Left lobe of liver (tissue), 2 donors: ENCODE results near the gene PELI1. TPM values are rescaled to one million over a fixed set of nuclear protein-coding genes. Genes with fewer than 3 reads are reported as not detected.

ENCODE experiments used
- ATAC-seq: fragments of 200-7000 bp; cut with Tn5 transposase; one replicate; pipeline ENCODE4 v1.9.1; 2020; ENCODE audit warnings: mild to moderate bottlenecking, moderate library complexity
- DNase-seq: peaks from one replicate; pipeline ENCODE4 v3.0.0-alpha.2; 2020; ENCODE audit warnings: low spot score
- total RNA-seq: library from RNA; stranded (reverse); gene quantifications from one replicate; pipeline ENCODE4 v1.2.1, GENCODE V29; 2021
- donor health status: DM: no; HTN: no; CAD: no; lungs with moderate emphysema.
- donor health status: DM: no; HTN: yes; CAD: no.

PELI1 gene, protein sequence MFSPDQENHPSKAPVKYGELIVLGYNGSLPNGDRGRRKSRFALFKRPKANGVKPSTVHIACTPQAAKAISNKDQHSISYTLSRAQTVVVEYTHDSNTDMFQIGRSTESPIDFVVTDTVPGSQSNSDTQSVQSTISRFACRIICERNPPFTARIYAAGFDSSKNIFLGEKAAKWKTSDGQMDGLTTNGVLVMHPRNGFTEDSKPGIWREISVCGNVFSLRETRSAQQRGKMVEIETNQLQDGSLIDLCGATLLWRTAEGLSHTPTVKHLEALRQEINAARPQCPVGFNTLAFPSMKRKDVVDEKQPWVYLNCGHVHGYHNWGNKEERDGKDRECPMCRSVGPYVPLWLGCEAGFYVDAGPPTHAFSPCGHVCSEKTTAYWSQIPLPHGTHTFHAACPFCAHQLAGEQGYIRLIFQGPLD
- 6.3 TPM for total RNA-seq

DNA sequence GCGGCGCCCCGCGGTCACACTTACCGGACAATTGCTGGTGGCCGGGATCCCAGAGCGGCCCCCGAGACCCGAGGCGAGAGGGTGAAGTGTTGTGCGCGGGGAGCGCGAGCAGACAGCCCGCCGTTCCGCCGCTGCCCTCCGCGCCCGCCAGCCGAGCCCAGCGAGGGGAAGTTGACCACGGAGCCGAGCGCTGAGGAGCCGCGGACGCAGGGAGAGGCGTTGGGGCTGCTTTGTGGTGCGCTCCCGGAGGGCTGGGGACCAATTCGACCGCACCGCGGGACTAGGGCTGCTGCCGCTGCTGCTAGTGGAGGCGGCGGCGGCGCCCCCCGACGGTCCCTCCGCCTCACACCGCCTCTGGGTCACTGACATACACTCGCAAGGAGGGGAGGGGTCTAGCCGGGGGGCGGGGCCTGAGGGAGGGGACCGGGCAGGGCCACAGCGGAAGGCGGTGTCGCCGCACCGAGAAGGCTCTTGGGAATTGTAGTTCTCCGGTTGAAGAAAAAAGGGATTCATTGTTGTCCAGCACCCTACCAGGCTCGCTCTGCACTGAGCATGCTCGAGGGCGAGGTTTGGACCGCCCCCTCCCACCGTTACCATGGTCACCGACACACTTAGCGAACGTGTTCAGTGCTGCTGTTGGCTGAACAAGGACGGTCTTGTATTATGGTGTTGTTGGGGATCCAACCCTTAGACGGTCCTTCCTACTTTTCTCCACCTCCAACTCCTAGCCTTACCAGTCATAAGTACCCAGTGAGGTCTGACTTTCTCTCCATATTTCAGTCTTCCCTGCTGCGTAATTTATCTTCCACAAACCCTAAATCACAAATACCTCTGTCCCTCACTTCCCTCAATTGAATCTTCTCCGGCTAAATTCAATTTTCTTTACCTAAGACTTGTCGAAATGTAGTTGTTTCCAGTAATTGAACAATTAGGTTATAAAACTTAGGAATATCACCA, at the start of gene PELI1:
Gene PELI1 (minus strand): TSS at position 364 of the 957 bp plus-strand sequence. CDS start 36,110 bp downstream, outside the sequence.
- DNase-seq = peak; percentile 98
- peak; percentile 98 for ATAC-seq

DNA sequence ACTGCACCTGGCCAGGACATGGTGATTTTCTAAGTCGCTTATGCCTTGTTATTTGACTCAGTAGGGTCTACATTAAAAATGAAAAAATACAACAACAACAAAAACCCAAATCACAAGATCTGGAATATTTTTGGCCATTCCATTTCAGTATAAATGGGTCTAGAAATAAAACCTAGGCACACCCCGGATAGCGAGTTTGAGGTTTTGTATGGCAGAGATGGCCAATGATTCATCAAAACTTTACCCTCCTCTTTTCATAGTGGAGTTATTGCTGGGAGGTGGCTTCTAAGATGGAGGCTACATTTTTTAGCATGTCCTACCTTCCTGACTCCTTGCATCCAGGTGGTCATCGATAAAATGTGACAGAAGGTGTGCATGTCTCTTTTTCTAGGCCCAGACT, 49.3 kb upstream of the PELI1 start:
- DNase-seq (no peak), ATAC-seq (no peak)

GRCh38 chr2:64192664-64193105, 48.5 kb upstream of the PELI1 start:
- peak; percentile 63 for DNase-seq

DNA sequence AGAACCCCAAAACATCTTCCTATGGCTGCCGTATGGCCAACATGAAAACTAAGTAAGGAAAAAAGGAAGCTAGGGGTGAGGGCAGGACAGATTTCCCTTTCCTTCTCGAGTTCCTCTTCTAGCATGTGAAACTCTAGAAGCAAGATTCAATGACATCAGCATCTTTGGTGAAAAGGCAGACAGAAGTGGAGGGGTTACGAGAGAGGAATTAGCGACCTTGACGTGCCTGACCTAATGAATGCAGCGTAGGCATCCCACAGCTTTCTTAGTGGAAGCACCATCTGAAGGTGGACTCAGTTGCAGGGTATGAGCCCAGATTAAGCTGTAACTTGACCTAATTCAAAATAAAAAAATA, 47.9 kb upstream of the PELI1 start:
- DNase-seq = no peak
- peak; percentile 25 for ATAC-seq

More at GRCh38 chr2:64192664-64193105, 48.5 kb upstream of the PELI1 start:
- ATAC-seq = peak; percentile 81

GRCh38 chr2:64189586-64189985, 45.4 kb upstream of the PELI1 start:
- no peak for ATAC-seq
- DNase-seq = no peak

DNA sequence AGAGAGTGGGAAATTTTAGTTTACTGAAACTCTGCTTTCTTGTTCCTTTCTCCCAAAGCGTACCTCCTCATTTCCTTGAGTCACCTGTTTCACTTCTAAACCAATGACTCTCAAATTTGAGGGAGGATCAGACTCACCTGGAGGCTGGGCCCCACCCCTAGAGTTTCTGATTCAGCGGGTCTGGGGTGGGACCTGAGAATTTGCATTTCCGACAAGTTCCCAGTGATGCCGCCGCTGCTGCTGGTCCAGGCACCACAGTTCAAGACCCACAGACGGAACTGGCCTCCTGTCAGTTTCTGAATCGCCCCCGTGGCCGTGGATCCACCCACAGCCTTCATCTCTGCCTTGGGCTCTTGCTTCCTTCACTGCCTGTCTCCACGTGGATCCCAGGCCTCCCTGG, 44.9 kb upstream of the PELI1 start:
- ATAC-seq = no peak
- no peak for DNase-seq

DNA sequence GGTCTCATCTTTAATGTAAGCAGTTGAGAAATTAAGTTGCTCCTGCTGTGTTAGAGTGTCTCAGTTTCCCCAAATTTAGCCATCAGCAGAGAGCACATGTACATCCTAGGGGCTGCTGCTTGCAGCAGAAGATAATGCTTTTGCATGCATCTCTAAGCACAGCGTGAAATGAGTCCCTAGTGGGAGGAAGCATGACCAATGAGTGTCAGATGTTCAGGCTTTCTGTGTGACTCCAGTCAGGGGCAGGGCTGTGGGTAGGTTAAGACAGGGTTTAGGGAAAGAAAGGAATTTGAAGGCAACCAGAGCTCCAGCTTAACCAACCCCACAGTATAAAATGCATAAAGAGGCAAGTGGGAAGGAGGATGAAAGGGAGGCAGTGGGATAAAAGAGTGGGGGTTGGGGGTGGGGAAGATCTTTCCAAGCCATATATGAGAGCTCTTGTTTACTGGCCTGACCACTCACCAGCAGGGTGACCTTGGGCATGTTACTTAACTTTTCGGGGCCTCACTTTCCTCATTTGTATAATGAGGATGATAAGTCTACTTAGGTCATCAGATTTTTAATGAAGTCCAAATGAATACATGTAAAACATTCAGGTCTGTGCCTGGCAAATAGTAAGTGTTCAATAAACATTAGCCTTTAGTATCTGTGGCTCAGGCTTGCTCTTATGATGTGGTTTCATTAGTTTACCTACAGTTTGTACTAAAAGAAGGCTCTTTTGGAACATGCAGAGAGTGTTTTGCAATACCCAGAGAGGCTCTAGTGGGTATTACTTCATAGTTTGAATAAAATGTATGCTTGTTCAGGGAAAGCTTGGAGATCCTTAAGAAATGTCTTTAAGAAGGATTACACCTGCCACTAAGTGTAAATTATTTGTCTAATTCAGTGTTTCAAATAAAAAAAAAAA, 42.7 kb upstream of the PELI1 start:
- DNase-seq = no peak
- ATAC-seq = peak; percentile 77

DNA sequence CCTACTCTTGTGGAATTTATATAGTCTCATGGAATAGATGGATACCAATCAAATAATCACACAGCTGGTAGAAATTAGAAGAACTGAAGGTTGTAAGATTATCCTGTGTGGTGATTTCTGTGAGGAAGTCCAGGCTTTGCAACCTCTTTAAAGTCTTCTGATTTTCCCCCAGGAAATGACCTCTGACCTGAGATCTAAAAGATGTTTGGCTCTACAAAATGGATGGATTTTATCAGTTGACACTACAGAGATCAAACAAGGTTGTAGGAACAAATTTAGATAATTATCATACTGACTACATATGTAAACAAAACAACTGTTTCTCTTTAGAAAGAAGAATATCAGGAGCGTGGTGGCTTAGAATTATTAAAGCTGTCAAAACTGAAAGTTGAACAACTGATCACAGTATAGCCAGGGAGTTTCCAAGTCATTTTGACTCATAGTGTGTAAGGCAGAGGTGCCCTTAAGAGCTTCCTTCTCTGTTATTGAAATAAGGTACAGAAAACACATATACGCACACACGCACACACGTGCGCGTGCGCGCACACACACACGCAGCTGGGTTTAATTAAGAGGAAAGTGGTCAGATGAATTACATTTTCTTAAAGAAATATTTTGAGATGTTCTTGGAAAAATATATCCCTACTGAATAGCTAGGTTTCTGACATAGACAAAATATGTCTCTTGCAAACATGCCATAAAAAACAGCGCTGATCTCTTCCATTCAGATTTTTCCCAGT, 35.5 kb upstream of the PELI1 start:
- DNase-seq (no peak), ATAC-seq (no peak)

- no peak for DNase-seq
- peak; percentile 80 for ATAC-seq
Measured at GRCh38 chr2:64177315-64177714, 33.1 kb upstream of the PELI1 start.

GRCh38 chr2:64175419-64176197, 31.4 kb upstream of the PELI1 start:
- no peak for ATAC-seq
- no peak for DNase-seq

- no peak for DNase-seq
Measured at GRCh38 chr2:64173156-64174135, 29.2 kb upstream of the PELI1 start.

GRCh38 chr2:64168756-64169155, 24.5 kb upstream of the PELI1 start:
- ATAC-seq (no peak), DNase-seq (no peak)

More at GRCh38 chr2:64173156-64174135, 29.2 kb upstream of the PELI1 start:
- no peak for ATAC-seq

GRCh38 chr2:64168201-64168600, 24.0 kb upstream of the PELI1 start:
- DNase-seq (no peak), ATAC-seq (no peak)

- DNase-seq (no peak), ATAC-seq (no peak)
Measured at GRCh38 chr2:64166637-64167420, 22.6 kb upstream of the PELI1 start.

DNA sequence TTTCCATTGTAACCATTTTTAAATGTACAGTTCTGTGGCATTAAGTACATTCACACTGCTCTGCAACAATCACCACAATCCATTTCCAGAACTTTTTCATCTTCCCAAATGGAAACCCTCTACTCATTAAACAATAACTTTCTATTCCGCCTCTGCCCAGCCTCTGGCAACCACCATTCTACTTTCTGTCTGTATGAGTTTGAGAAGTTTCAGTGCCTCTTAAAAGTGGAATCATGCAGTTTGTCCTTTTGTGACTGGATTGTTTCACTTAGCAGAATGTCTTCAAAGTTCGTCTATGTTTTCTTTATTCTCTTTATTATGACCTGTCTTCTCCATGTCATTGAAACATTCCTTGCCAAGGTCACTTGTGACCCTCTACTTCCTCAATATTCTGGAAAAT, 22.0 kb upstream of the PELI1 start:
- DNase-seq (no peak), ATAC-seq (no peak)

DNA sequence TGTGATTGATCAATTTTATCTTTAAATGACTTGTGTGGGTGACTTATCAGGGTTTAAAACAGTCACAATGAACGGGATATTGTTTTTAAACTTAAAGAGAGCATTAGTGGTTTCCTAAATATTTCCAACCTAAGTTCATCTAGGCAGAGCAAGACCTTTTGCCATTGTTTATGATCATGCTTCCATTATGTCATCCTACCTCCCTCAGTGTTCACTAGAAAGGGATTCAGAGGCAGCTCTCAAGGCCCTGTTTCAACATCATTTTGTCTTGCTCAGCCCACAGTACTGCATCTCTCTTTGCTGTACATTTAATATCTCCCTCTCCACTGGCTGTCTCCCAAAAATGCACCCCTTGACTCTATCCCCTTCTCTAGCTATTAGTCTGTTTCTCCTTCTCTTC, 21.5 kb upstream of the PELI1 start:
- ATAC-seq (no peak), DNase-seq (no peak)

GRCh38 chr2:64164629-64165028, 20.4 kb upstream of the PELI1 start:
- DNase-seq (no peak), ATAC-seq (no peak)
